Measurements from ENCODE around the gene HOXC6.

HOXC6 gene

GRCh38 chr12:54002278-54002914, 25.8 kb upstream of the HOXC6 start:
- CTCF ChIA-PET = interaction anchor here (0.6 to 0.7 kb wide), 2 partner anchors 12 to 20 kb away, joined by 3 to 9 read pairs; no protein-coding TSS in a partner anchor
- no peak overlapping the region for H3K27ac ChIP-seq
- no peak for DNase-seq (ENCODE audit: low spot score)
- POLR2A ChIA-PET (ENCODE audit: low non-redundant PET) = no interaction called here
- TF ChIP-seq CTCF (conservative IDR thresholded peaks at IDR 0.05; ENCODE audit: low read depth) = no peak

- H3K27ac ChIP-seq = no peak overlapping the region
- CTCF ChIA-PET = interaction anchor here (0.7 to 1.7 kb wide), 2 partner anchors 19 to 205 kb away, joined by 3 to 8 read pairs; no protein-coding TSS in a partner anchor
- no peak for DNase-seq (ENCODE audit: low spot score)
- POLR2A ChIA-PET (ENCODE audit: low non-redundant PET) = no interaction called here
- TF ChIP-seq CTCF (conservative IDR thresholded peaks at IDR 0.05; ENCODE audit: low read depth) = no peak
Measured at GRCh38 chr12:54002915-54003389, 25.3 kb upstream of the HOXC6 start.

- ChIA-PET CTCF (interaction anchor here (0.6 to 1.7 kb wide), 5 partner anchors 19 to 1860 kb away, joined by 3 to 8 read pairs (median 5); partner anchors contain the start of gene HOXC10), POLR2A (ENCODE audit: low non-redundant PET) (no interaction called here)
- H3K27ac ChIP-seq = no peak overlapping the region
- no peak for TF ChIP-seq CTCF (conservative IDR thresholded peaks at IDR 0.05; ENCODE audit: low read depth)
- DNase-seq (ENCODE audit: low spot score) = no peak
Measured at GRCh38 chr12:54003625-54004024, 24.6 kb upstream of the HOXC6 start.

GRCh38 chr12:54004063-54004840, 24.0 kb upstream of the HOXC6 start:
- ChIA-PET CTCF (interaction anchor here (0.6 to 1.7 kb wide), 6 partner anchors 20 to 1860 kb away, joined by 3 to 8 read pairs (median 4); partner anchors contain the start of gene HOXC10), POLR2A (ENCODE audit: low non-redundant PET) (no interaction called here)
- DNase-seq (ENCODE audit: low spot score) = no peak
- H3K27ac ChIP-seq = no peak overlapping the region
- TF ChIP-seq CTCF (conservative IDR thresholded peaks at IDR 0.05; ENCODE audit: low read depth) = no peak

- TF ChIP-seq CTCF (conservative IDR thresholded peaks at IDR 0.05; ENCODE audit: low read depth) = no peak
- POLR2A ChIA-PET (ENCODE audit: low non-redundant PET) = no interaction called here
- DNase-seq (ENCODE audit: low spot score) = no peak
- CTCF ChIA-PET = interaction anchor here (0.7 to 1.4 kb wide), 6 partner anchors 20 to 202 kb away, joined by 3 to 7 read pairs (median 4); partner anchors contain the start of gene HOXC10
- no peak overlapping the region for H3K27ac ChIP-seq
Measured at GRCh38 chr12:54004841-54005530, 23.3 kb upstream of the HOXC6 start.

GRCh38 chr12:54005531-54005852, 22.7 kb upstream of the HOXC6 start:
- no peak for DNase-seq (ENCODE audit: low spot score)
- TF ChIP-seq CTCF (conservative IDR thresholded peaks at IDR 0.05; ENCODE audit: low read depth) = no peak
- H3K27ac ChIP-seq = no peak overlapping the region
- ChIA-PET CTCF (interaction anchor here (0.5 to 4.4 kb wide), 20 partner anchors 11 to 211 kb away, joined by 3 to 47 read pairs (median 4); partner anchors contain the start of genes HOXC10 and HOXC5), POLR2A (ENCODE audit: low non-redundant PET) (no interaction called here)
